Activated naive CD4-positive, alpha-beta T cell treated with anti-CD3 and anti-CD28 coated beads, Interleukin-2, amount 50 U/mL, for 24 hours (primary cell): ENCODE measurements around the gene PRG3.
A peak's percentile ranks its signal among the peaks of the same experiment; 100 is the strongest.
"Not testable (repeated sequence)": the region's sequence is repeated elsewhere in the genome, so short reads cannot be mapped to it uniquely, and the experiment has no call there.

Experiments
- H3K27ac Mint-ChIP-seq: one replicate; pipeline ENCODE4 v1.8.0; 2021; ENCODE audit warnings: mild to moderate bottlenecking, mixed read lengths
- H3K27me3 Mint-ChIP-seq: one replicate; pipeline ENCODE4 v1.8.0; 2021; ENCODE audit warnings: mixed read lengths
- H3K36me3 Mint-ChIP-seq: one replicate; pipeline ENCODE4 v1.8.0; 2021; ENCODE audit warnings: mixed read lengths
- H3K4me1 Mint-ChIP-seq: one replicate; pipeline ENCODE4 v1.8.0; 2021; ENCODE audit warnings: mixed read lengths
- H3K4me3 Mint-ChIP-seq: one replicate; pipeline ENCODE4 v1.8.0; 2021; ENCODE audit warnings: mild to moderate bottlenecking, mixed read lengths
- H3K9me3 Mint-ChIP-seq: one replicate; pipeline ENCODE4 v1.8.0; 2021; ENCODE audit warnings: mixed read lengths

PRG3 gene

GRCh38 chr11:57378186-57378585 lies 2.8 kb downstream of the PRG3 start:
- Mint-ChIP-seq H3K4me1 (no peaks in the 10 kb centered on the region), H3K27ac (no peak overlapping the region), H3K36me3 (no peaks in the 10 kb centered on the region), H3K27me3 (peaks cover 3% of the 10 kb centered on the region), H3K9me3 (no peaks in the 10 kb centered on the region), H3K4me3 (no peak overlapping the region)

- no peaks in the 10 kb centered on the region for H3K36me3 Mint-ChIP-seq
Measured at GRCh38 chr11:57377107-57377506, 3.8 kb downstream of the PRG3 start.

GRCh38 chr11:57376095-57377090 lies 4.6 kb downstream of the PRG3 start:
- H3K9me3 Mint-ChIP-seq: no peaks in the 10 kb centered on the region
- H3K4me1 Mint-ChIP-seq: no peaks in the 10 kb centered on the region
- peaks cover 3% of the 10 kb centered on the region for H3K27me3 Mint-ChIP-seq
- no peak overlapping the region for H3K4me3 Mint-ChIP-seq
- H3K27ac Mint-ChIP-seq: no peak overlapping the region
- H3K36me3 Mint-ChIP-seq: no peaks in the 10 kb centered on the region

More at GRCh38 chr11:57377107-57377506, 3.8 kb downstream of the PRG3 start:
- no peak overlapping the region for H3K4me3 Mint-ChIP-seq
- H3K27me3 Mint-ChIP-seq: peaks cover 3% of the 10 kb centered on the region
- no peak overlapping the region for H3K27ac Mint-ChIP-seq
- no peaks in the 10 kb centered on the region for H3K4me1 Mint-ChIP-seq
- H3K9me3 Mint-ChIP-seq: no peaks in the 10 kb centered on the region

GRCh38 chr11:57375490-57375889 lies 5.5 kb downstream of the PRG3 start:
- H3K27ac Mint-ChIP-seq: peak overlapping the region; percentile 11
- H3K36me3 Mint-ChIP-seq: no peaks in the 10 kb centered on the region
- H3K4me1 Mint-ChIP-seq: no peaks in the 10 kb centered on the region
- H3K9me3 Mint-ChIP-seq: no peaks in the 10 kb centered on the region
- peaks cover 3% of the 10 kb centered on the region for H3K27me3 Mint-ChIP-seq
- H3K4me3 Mint-ChIP-seq: no peak overlapping the region

GRCh38 chr11:57374966-57375365 lies 6.0 kb downstream of the PRG3 start:
- no peaks in the 10 kb centered on the region for H3K9me3 Mint-ChIP-seq
- no peaks in the 10 kb centered on the region for H3K36me3 Mint-ChIP-seq
- peaks cover 3% of the 10 kb centered on the region for H3K27me3 Mint-ChIP-seq
- no peak overlapping the region for H3K4me3 Mint-ChIP-seq
- no peaks in the 10 kb centered on the region for H3K4me1 Mint-ChIP-seq
- no peak overlapping the region for H3K27ac Mint-ChIP-seq

GRCh38 chr11:57373146-57373545 lies 7.8 kb downstream of the PRG3 start:
- no peaks in the 10 kb centered on the region for H3K36me3 Mint-ChIP-seq
- no peaks in the 10 kb centered on the region for H3K9me3 Mint-ChIP-seq
- no peak overlapping the region for H3K27ac Mint-ChIP-seq
- H3K27me3 Mint-ChIP-seq: peaks cover 3% of the 10 kb centered on the region
- no peaks in the 10 kb centered on the region for H3K4me1 Mint-ChIP-seq
- no peak overlapping the region for H3K4me3 Mint-ChIP-seq

- H3K4me1 Mint-ChIP-seq: no peaks in the 10 kb centered on the region
- H3K4me3 Mint-ChIP-seq: no peak overlapping the region
- H3K9me3 Mint-ChIP-seq: no peaks in the 10 kb centered on the region
- no peaks in the 10 kb centered on the region for H3K27me3 Mint-ChIP-seq
- no peak overlapping the region for H3K27ac Mint-ChIP-seq
- no peaks in the 10 kb centered on the region for H3K36me3 Mint-ChIP-seq
Measured at GRCh38 chr11:57370941-57371340, 10.0 kb downstream of the PRG3 start.

- no peaks in the 10 kb centered on the region for H3K36me3 Mint-ChIP-seq
- no peak overlapping the region for H3K27ac Mint-ChIP-seq
- H3K9me3 Mint-ChIP-seq: no peaks in the 10 kb centered on the region
- H3K4me1 Mint-ChIP-seq: no peaks in the 10 kb centered on the region
- no peaks in the 10 kb centered on the region for H3K27me3 Mint-ChIP-seq
- H3K4me3 Mint-ChIP-seq: no peak overlapping the region
Measured at GRCh38 chr11:57370251-57370650, 10.7 kb downstream of the PRG3 start.

GRCh38 chr11:57368845-57369232 lies 12.1 kb downstream of the PRG3 start:
- Mint-ChIP-seq H3K4me3 (no peak overlapping the region), H3K27me3 (no peaks in the 10 kb centered on the region), H3K27ac (no peak overlapping the region), H3K4me1 (no peaks in the 10 kb centered on the region), H3K9me3 (no peaks in the 10 kb centered on the region), H3K36me3 (no peaks in the 10 kb centered on the region)

- Mint-ChIP-seq H3K4me3 (no peak overlapping the region), H3K4me1 (no peaks in the 10 kb centered on the region), H3K27me3 (no peaks in the 10 kb centered on the region), H3K36me3 (no peaks in the 10 kb centered on the region), H3K9me3 (no peaks in the 10 kb centered on the region), H3K27ac (no peak overlapping the region)
Measured at GRCh38 chr11:57368106-57368844, 12.7 kb downstream of the PRG3 start.

- Mint-ChIP-seq H3K4me1 (no peaks in the 10 kb centered on the region), H3K27me3 (no peaks in the 10 kb centered on the region), H3K27ac (no peak overlapping the region), H3K9me3 (no peaks in the 10 kb centered on the region), H3K4me3 (no peak overlapping the region), H3K36me3 (no peaks in the 10 kb centered on the region)
Measured at GRCh38 chr11:57364851-57365660, 15.9 kb downstream of the PRG3 start.

- no peak overlapping the region for H3K27ac Mint-ChIP-seq
- H3K9me3 Mint-ChIP-seq: no peaks in the 10 kb centered on the region
- H3K27me3 Mint-ChIP-seq: no peaks in the 10 kb centered on the region
- H3K4me3 Mint-ChIP-seq: no peak overlapping the region
- H3K36me3 Mint-ChIP-seq: no peaks in the 10 kb centered on the region
- H3K4me1 Mint-ChIP-seq: no peaks in the 10 kb centered on the region
Measured at GRCh38 chr11:57363131-57364080, 17.5 kb downstream of the PRG3 start.

GRCh38 chr11:57361926-57362325 lies 19.0 kb downstream of the PRG3 start:
- H3K4me3 Mint-ChIP-seq: no peak overlapping the region
- H3K9me3 Mint-ChIP-seq: no peaks in the 10 kb centered on the region
- no peak overlapping the region for H3K27ac Mint-ChIP-seq
- H3K36me3 Mint-ChIP-seq: no peaks in the 10 kb centered on the region
- no peaks in the 10 kb centered on the region for H3K4me1 Mint-ChIP-seq
- H3K27me3 Mint-ChIP-seq: no peaks in the 10 kb centered on the region

- not testable (repeated sequence) for H3K4me3 Mint-ChIP-seq, H3K27ac Mint-ChIP-seq
Measured at GRCh38 chr11:57361420-57361819, 19.5 kb downstream of the PRG3 start.

GRCh38 chr11:57360991-57361390 lies 20.0 kb downstream of the PRG3 start:
- H3K4me3 Mint-ChIP-seq: no peak overlapping the region

More at GRCh38 chr11:57361420-57361819, 19.5 kb downstream of the PRG3 start:
- not testable (repeated sequence) for H3K9me3 Mint-ChIP-seq, H3K27me3 Mint-ChIP-seq, H3K36me3 Mint-ChIP-seq, H3K4me1 Mint-ChIP-seq

More at GRCh38 chr11:57360991-57361390, 20.0 kb downstream of the PRG3 start:
- H3K9me3 Mint-ChIP-seq: no peaks in the 10 kb centered on the region
- H3K27me3 Mint-ChIP-seq: no peaks in the 10 kb centered on the region
- no peak overlapping the region for H3K27ac Mint-ChIP-seq
- H3K4me1 Mint-ChIP-seq: peaks cover 4% of the 10 kb centered on the region
- no peaks in the 10 kb centered on the region for H3K36me3 Mint-ChIP-seq
